CD4-positive, alpha-beta T cell treated with Interleukin-12 subunit alpha and Interleukin-12 subunit beta, for 1 hour (primary cell): ENCODE measurements around the gene LNX1.

ENCODE experiments used
- DNase-seq: peaks from one replicate; pipeline ENCODE4 v3.0.0-alpha.2; 2020

The LNX1 gene

GRCh38 chr4:53571936-53572599 lies 19.2 kb downstream of the LNX1 start:
- DNase-seq, result no peak

GRCh38 chr4:53563824-53564223 lies 27.5 kb downstream of the LNX1 start:
- no peak for DNase-seq

- no peak for DNase-seq
Measured at GRCh38 chr4:53562409-53562808, 28.9 kb downstream of the LNX1 start.

GRCh38 chr4:53559021-53559620 lies 32.2 kb downstream of the LNX1 start:
- no peak for DNase-seq

GRCh38 chr4:53558065-53558801 lies 33.1 kb downstream of the LNX1 start:
- no peak for DNase-seq

GRCh38 chr4:53557669-53558064 lies 33.6 kb downstream of the LNX1 start:
- no peak for DNase-seq

GRCh38 chr4:53556651-53557050 lies 34.6 kb downstream of the LNX1 start:
- no peak for DNase-seq

- DNase-seq, result no peak
Measured at GRCh38 chr4:53553486-53554210, 37.6 kb downstream of the LNX1 start.

GRCh38 chr4:53552711-53553110 lies 38.6 kb downstream of the LNX1 start:
- DNase-seq, result no peak

GRCh38 chr4:53551958-53552357 lies 39.3 kb downstream of the LNX1 start:
- no peak for DNase-seq

- no peak for DNase-seq
Measured at GRCh38 chr4:53551281-53551864, 39.9 kb downstream of the LNX1 start.

GRCh38 chr4:53548662-53549061 lies 42.6 kb downstream of the LNX1 start:
- no peak for DNase-seq

GRCh38 chr4:53547983-53548382 lies 43.3 kb downstream of the LNX1 start:
- DNase-seq, result no peak

- no peak for DNase-seq
Measured at GRCh38 chr4:53545942-53546581, 45.2 kb downstream of the LNX1 start.

GRCh38 chr4:53545273-53545672 lies 46.0 kb downstream of the LNX1 start:
- no peak for DNase-seq

- no peak for DNase-seq
Measured at GRCh38 chr4:53543561-53543960, 47.7 kb downstream of the LNX1 start.

- no peak for DNase-seq
Measured at GRCh38 chr4:53541577-53542206, 49.6 kb downstream of the LNX1 start.

- no peak for DNase-seq
Measured at GRCh38 chr4:53538756-53539155, 52.5 kb downstream of the LNX1 start.

GRCh38 chr4:53537606-53538005 lies 53.7 kb downstream of the LNX1 start:
- DNase-seq, result no peak

- no peak for DNase-seq
Measured at GRCh38 chr4:53536328-53536727, 55.0 kb downstream of the LNX1 start.

GRCh38 chr4:53535567-53535966 lies 55.7 kb downstream of the LNX1 start:
- DNase-seq, result no peak

- DNase-seq, result no peak
Measured at GRCh38 chr4:53534684-53535083, 56.6 kb downstream of the LNX1 start.
